GM19238 (cell line): ENCODE data around the gene GPX3.

Experiments used
- DNase-seq: peaks from one replicate; pipeline ENCODE4 v3.0.0; 2011; ENCODE audit warnings: low spot score; ENCODE audit not compliant: insufficient read length

The GPX3 gene

DNA sequence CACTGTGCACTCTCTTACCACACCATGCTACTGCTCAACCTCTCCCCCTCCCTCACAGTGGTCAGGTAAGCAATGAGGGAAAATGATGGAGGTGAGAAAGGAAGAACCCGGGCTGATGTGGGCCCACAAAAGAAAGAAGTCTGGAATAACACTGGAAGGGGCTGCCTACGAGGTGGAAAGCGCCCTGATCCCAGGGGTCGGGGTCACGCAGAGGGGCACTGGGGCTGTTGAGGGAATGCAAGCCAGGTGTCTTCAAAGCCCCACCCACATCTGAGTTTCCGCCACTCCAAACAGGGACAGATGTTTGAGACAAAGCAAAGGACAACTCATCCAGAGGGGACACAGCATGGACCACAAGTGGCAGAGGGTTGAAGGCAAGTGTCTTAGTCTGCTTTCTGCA lies 56.2 kb downstream of the GPX3 start:
- DNase-seq: no peak

DNA sequence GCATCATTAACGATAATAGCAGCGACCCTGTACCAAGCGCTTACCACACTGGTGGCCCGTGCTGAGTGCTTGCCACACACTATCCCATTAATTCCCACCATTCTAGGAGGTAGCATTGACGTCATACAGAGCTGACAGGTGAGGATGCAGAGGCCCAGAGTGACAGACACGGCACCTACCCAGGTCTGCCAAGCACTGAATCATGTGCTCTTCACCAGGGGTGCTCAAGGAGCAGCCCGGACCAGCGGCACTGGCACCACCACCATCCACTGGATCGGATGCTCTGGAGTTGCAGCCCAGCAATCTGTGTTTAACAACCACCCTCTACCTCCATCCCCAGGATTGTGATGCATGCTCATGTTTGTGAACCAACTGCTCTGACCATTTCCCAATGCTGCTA lies 57.0 kb downstream of the GPX3 start:
- no peak for DNase-seq

DNA sequence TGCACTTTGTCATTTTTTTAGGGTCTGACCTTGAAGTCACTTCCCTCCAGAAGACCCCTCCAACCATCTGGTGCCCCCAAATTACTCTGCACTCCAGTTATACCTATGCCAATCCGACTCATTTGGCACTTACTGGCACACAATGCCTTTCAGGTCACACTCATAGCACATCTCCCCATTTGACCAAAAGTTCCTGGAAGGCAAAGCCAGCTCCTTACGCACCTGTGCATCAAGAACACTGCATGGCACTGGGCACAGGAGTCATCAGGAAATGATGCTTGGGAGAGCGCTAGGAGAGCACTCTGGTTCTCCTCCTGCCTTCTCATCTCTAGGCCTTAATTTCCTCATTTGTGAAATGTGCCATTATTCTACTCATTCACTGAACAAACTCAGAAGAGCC lies 57.6 kb downstream of the GPX3 start:
- DNase-seq: no peak
